GM18505 (cell line): Measurements from ENCODE around the gene CYP4A22.
"Not testable (repeated sequence)": the region's sequence is repeated elsewhere in the genome, so short reads cannot be mapped to it uniquely, and the experiment has no call there.

ENCODE experiments used
- ATAC-seq: cut with Tn5 transposase; IDR thresholded peaks from one replicate; pipeline ENCODE4 v1.9.1; 2021; ENCODE audit not compliant: unreplicated experiment
- POLR2A ChIP-seq: IDR thresholded peaks from 4 replicates; pipeline ENCODE4 v1.6.1; 2011; ENCODE audit warnings: borderline replicate concordance; ENCODE audit not compliant: insufficient read depth, insufficient read length; ENCODE audit errors: extremely low read depth

The CYP4A22 gene

GRCh38 chr1:47137925-47138615 is 829 bp downstream of the CYP4A22 start:
- no peak for TF ChIP-seq POLR2A
- no peak for ATAC-seq

GRCh38 chr1:47140358-47140757 is 3.1 kb downstream of the CYP4A22 start:
- ATAC-seq: not testable (repeated sequence)

GRCh38 chr1:47143654-47144053 is 6.4 kb downstream of the CYP4A22 start:
- not testable (repeated sequence) for ATAC-seq

- not testable (repeated sequence) for ATAC-seq
These were observed 9.3 kb downstream of the CYP4A22 start for GRCh38 chr1:47146495-47146894.

- no peak for ATAC-seq
- TF ChIP-seq POLR2A: no peak
These were observed 10.0 kb downstream of the CYP4A22 start for GRCh38 chr1:47147047-47147785.

GRCh38 chr1:47149162-47149561 is 11.9 kb downstream of the CYP4A22 start:
- not testable (repeated sequence) for ATAC-seq

GRCh38 chr1:47156457-47156856 is 19.2 kb downstream of the CYP4A22 start:
- not testable (repeated sequence) for ATAC-seq

- not testable (repeated sequence) for ATAC-seq
These were observed 20.7 kb downstream of the CYP4A22 start for GRCh38 chr1:47157957-47158356.

GRCh38 chr1:47160716-47161115 is 23.5 kb downstream of the CYP4A22 start:
- no peak for ATAC-seq
- no peak for TF ChIP-seq POLR2A

GRCh38 chr1:47161298-47162040 is 24.2 kb downstream of the CYP4A22 start:
- TF ChIP-seq POLR2A: no peak
- no peak for ATAC-seq

GRCh38 chr1:47164552-47164951 is 27.3 kb downstream of the CYP4A22 start:
- no peak for TF ChIP-seq POLR2A
- no peak for ATAC-seq

- TF ChIP-seq POLR2A: no peak
- ATAC-seq: no peak
These were observed 35.5 kb downstream of the CYP4A22 start for GRCh38 chr1:47172782-47173181.

GRCh38 chr1:47174656-47175020 is 37.4 kb downstream of the CYP4A22 start:
- no peak for ATAC-seq
- no peak for TF ChIP-seq POLR2A

- no peak for ATAC-seq
- TF ChIP-seq POLR2A: no peak
These were observed 38.1 kb downstream of the CYP4A22 start for GRCh38 chr1:47175227-47175934.
